SK-N-SH treated with all-trans-retinoic acid at 6 μM for 48 hours (cell line): ENCODE data around the gene ASB18.

ENCODE experiments used
- ARNTL ChIP-seq: fragments of 450-650 bp; formaldehyde crosslinking; IDR thresholded peaks from 2 replicates; pipeline ENCODE4 v1.5.0; 2020; ENCODE audit warnings: low read depth, mild to moderate bottlenecking, moderate library complexity, borderline replicate concordance
- GLIS3 ChIP-seq: fragments of 250-450 bp; sonication (Bioruptor Pico); IDR thresholded peaks from 2 replicates; pipeline ENCODE4 v1.5.0; 2020; ENCODE audit warnings: mild to moderate bottlenecking, moderate library complexity
- OSR1 ChIP-seq: fragments of 250-450 bp; sonication (Bioruptor Pico); IDR thresholded peaks from 2 replicates; pipeline ENCODE4 v1.8.0; 2022; ENCODE audit warnings: moderate library complexity, mild to moderate bottlenecking, inconsistent platforms
- SNAI2 ChIP-seq: fragments of 250-450 bp; sonication (Bioruptor Pico); IDR thresholded peaks from 2 replicates; pipeline ENCODE4 v1.5.0; 2020; ENCODE audit warnings: mild to moderate bottlenecking, moderate library complexity
- TOX ChIP-seq: fragments of 250-450 bp; sonication (Bioruptor Pico); IDR thresholded peaks from 2 replicates; pipeline ENCODE4 v1.8.0; 2021; ENCODE audit warnings: mild to moderate bottlenecking, moderate library complexity, borderline replicate concordance
- ZC3H10 ChIP-seq: fragments of 250-450 bp; sonication (Bioruptor Pico); IDR thresholded peaks from 2 replicates; pipeline ENCODE4 v1.5.1; 2021; ENCODE audit warnings: mild to moderate bottlenecking, moderate library complexity
- ZFP30 ChIP-seq: fragments of 450-650 bp; formaldehyde crosslinking; IDR thresholded peaks from 2 replicates; pipeline ENCODE4 v1.5.0; 2022; ENCODE audit warnings: mild to moderate bottlenecking, moderate library complexity
- ZNF70 ChIP-seq: fragments of 450-650 bp; formaldehyde crosslinking; IDR thresholded peaks from 2 replicates; pipeline ENCODE4 v1.5.0; 2020; ENCODE audit warnings: mild to moderate bottlenecking, moderate library complexity
- TF ChIP-seq, protein P1 (sequence below): fragments of 250-450 bp; sonication (Bioruptor Pico); IDR thresholded peaks from 2 replicates; pipeline ENCODE4 v1.5.0; 2020; ENCODE audit warnings: mild to moderate bottlenecking, moderate library complexity
- TF ChIP-seq, protein P2 (sequence below): fragments of 250-450 bp; sonication (Bioruptor Pico); IDR thresholded peaks from 2 replicates; pipeline ENCODE4 v1.8.0; 2020; ENCODE audit warnings: mild to moderate bottlenecking, moderate library complexity, borderline replicate concordance
- TF ChIP-seq, protein P3 (sequence below): fragments of 250-450 bp; sonication (Bioruptor Pico); IDR thresholded peaks from 2 replicates; pipeline ENCODE4 v1.8.0; 2021; ENCODE audit warnings: low read depth, mild to moderate bottlenecking, moderate library complexity, borderline replicate concordance

DNA sequence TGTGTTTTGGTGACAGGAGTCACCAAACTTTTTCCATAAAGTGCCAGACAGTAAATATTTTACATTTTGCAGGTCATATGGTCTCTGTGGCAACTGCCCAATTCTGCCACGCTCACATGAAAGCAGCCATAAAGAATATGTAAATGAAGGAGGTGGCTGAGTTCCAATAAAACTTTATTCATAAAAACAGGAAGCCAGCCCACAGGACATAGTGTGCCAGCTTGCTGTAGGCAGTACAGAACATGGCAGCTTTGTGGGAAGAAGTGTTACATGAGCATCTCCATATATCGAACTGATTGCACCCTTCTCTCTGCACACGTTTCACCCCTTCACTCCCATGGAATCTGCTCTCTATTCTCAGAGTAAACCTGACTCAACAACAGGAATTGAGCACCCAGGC is 10.2 kb downstream of the ASB18 start:
- TF ChIP-seq ZNF70 (no peak), TOX (CRISPR knock-in tag) (no peak), ZFP30 (CRISPR knock-in tag) (no peak), ARNTL (CRISPR knock-in tag) (no peak), SNAI2 (no peak), ZC3H10 (CRISPR knock-in tag) (no peak), OSR1 (CRISPR knock-in tag) (no peak), GLIS3 (no peak)
- TF ChIP-seq, protein P1, sequence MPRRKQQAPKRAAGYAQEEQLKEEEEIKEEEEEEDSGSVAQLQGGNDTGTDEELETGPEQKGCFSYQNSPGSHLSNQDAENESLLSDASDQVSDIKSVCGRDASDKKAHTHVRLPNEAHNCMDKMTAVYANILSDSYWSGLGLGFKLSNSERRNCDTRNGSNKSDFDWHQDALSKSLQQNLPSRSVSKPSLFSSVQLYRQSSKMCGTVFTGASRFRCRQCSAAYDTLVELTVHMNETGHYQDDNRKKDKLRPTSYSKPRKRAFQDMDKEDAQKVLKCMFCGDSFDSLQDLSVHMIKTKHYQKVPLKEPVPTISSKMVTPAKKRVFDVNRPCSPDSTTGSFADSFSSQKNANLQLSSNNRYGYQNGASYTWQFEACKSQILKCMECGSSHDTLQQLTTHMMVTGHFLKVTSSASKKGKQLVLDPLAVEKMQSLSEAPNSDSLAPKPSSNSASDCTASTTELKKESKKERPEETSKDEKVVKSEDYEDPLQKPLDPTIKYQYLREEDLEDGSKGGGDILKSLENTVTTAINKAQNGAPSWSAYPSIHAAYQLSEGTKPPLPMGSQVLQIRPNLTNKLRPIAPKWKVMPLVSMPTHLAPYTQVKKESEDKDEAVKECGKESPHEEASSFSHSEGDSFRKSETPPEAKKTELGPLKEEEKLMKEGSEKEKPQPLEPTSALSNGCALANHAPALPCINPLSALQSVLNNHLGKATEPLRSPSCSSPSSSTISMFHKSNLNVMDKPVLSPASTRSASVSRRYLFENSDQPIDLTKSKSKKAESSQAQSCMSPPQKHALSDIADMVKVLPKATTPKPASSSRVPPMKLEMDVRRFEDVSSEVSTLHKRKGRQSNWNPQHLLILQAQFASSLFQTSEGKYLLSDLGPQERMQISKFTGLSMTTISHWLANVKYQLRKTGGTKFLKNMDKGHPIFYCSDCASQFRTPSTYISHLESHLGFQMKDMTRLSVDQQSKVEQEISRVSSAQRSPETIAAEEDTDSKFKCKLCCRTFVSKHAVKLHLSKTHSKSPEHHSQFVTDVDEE (CRISPR knock-in tag), result no peak
- TF ChIP-seq, protein P2, sequence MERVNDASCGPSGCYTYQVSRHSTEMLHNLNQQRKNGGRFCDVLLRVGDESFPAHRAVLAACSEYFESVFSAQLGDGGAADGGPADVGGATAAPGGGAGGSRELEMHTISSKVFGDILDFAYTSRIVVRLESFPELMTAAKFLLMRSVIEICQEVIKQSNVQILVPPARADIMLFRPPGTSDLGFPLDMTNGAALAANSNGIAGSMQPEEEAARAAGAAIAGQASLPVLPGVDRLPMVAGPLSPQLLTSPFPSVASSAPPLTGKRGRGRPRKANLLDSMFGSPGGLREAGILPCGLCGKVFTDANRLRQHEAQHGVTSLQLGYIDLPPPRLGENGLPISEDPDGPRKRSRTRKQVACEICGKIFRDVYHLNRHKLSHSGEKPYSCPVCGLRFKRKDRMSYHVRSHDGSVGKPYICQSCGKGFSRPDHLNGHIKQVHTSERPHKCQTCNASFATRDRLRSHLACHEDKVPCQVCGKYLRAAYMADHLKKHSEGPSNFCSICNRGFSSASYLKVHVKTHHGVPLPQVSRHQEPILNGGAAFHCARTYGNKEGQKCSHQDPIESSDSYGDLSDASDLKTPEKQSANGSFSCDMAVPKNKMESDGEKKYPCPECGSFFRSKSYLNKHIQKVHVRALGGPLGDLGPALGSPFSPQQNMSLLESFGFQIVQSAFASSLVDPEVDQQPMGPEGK (CRISPR knock-in tag), result no peak
- TF ChIP-seq, protein P3, sequence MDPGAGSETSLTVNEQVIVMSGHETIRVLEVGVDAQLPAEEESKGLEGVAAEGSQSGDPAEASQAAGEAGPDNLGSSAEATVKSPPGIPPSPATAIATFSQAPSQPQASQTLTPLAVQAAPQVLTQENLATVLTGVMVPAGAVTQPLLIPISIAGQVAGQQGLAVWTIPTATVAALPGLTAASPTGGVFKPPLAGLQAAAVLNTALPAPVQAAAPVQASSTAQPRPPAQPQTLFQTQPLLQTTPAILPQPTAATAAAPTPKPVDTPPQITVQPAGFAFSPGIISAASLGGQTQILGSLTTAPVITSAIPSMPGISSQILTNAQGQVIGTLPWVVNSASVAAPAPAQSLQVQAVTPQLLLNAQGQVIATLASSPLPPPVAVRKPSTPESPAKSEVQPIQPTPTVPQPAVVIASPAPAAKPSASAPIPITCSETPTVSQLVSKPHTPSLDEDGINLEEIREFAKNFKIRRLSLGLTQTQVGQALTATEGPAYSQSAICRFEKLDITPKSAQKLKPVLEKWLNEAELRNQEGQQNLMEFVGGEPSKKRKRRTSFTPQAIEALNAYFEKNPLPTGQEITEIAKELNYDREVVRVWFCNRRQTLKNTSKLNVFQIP, result no peak
